ENCODE results near the gene KYAT1.

KYAT1 gene

GRCh38 chr9:128906741-128907140, 25.0 kb upstream of the KYAT1 start:
- no peak for DNase-seq

DNA sequence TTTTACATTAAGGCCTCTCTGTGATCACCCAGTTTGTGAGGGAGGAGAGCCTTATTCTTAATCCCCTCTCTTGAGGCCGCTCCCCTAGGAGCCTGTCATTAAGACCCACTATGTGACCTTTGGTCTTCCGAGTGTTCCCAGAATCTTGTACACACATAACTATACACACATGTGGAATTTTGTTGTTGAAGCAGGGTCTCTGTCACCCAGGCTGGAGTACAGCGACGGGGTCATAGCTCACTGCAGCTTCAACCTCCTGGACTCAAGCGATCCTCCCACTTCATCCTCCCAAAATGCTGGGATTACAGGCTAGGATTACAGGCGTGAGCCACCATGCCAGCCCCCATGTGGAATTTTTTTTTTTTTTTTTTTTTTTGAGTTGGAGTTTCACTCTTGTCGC, 24.2 kb upstream of the KYAT1 start:
- no peak for DNase-seq

DNA sequence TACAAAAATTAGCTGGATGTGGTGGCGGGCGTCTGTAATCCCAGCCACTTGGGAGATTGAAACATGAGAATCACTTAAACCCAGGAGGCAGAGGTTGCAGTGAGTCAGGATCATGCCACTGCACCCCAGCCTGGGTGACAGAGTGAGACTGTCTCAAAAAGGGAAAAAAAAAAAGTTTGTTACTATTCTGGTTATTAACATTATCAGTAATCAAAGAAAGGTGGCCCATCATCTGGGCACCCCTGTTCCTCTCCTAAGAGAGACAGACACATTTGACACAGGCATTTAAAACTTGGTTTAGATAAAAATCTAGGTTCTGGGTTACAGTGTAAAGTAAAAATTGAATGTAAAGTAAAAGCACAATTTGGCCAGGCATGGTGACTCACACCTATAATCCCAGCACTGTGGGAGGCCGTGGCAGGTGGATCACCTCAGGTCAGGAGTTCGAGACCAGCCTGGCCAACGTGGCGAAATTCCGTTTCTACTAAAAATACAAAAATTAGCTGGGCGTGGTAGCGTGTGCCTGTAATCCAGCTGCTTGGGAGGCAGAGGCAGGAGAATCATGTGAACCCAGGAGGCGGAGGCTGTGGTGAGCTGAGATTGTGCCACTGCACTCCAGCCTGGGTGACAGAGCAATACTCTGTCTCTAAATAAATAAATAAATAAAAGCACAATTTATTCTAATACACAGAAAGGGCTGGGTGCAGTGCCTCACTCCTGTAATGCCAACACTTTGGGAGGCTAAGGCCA, 22.3 kb upstream of the KYAT1 start:
- no peak for DNase-seq

DNA sequence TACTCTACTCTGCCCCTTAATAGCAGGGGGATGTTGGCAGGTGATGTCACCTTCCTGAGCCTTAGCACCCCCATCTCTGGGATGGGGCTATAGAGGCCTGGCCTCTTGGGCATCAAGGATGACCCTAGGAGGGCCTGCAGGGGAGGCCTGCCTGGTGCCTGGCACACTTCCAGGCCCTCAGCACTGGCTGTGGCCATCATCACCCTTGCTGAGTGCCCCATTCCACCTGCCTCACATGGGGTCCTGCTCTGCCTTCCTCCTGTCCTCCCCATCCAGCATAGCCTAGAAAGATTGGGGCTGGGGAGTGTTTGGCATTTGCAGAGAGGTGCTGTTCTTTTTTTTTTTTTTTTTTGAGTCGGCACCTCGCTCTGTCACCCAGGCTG, 21.3 kb upstream of the KYAT1 start:
- DNase-seq: no peak

- DNase-seq: peak; percentile 76
These were observed 20.8 kb upstream of the KYAT1 start for GRCh38 chr9:128902351-128903078.

- no peak for DNase-seq
These were observed 20.1 kb upstream of the KYAT1 start for GRCh38 chr9:128901822-128902221.

GRCh38 chr9:128901379-128901778, 19.6 kb upstream of the KYAT1 start:
- DNase-seq: no peak

GRCh38 chr9:128899566-128900322, 18.0 kb upstream of the KYAT1 start:
- DNase-seq: no peak

DNA sequence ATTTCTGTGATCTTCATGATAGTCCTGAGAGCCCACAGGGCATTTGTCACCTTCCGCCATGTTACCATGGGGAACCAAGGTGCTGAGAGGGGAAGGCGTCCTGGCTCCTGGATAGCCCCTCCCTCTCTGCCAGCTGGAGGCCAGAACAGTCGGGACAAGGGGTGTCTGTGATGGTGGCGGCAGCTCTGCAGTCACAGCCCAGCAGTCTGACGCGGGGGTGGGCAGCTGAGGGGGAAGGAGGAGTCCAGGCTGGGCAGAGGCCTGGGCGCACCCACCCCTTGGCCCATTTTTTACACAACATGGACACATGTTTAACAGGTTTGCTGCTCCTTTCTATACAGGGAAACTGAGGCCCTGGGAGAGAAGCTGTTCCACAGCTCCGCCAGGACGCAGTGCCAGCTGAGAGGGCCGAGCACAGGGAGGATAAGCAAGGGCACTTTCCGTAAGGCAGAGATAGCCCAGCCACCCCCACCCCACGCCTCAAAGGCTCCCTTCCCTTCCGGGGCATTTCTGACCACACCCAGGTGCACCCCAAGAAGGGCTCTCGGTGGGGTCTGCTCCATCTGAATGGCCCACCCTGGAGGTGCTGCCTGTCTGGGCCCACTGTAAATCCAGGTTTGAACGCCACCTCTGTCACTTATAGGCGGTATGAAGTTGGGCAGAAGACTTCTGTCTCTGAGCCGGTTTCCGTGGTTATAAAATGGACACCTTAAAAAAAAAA, 17.3 kb upstream of the KYAT1 start:
- DNase-seq: no peak

DNA sequence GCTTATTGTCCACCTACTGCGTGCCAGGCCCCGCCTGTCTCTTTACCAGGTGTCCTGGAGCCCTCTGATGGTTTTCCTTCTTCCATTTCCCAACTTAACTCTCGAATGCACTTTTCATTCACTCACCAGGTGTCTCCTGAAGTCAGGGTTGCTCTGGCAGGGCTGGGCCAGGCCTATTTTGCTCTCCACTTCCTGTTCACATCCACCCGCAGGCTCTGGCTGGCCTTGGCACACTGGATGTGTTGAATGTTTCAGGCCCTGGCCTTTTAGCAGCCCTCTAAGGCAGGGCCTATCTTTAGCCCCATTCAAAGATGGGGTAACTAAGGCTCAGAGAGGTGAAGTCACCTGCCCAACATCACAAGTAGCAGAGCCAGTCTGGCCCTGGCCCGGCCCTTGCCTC, 16.6 kb upstream of the KYAT1 start:
- DNase-seq: no peak

DNA sequence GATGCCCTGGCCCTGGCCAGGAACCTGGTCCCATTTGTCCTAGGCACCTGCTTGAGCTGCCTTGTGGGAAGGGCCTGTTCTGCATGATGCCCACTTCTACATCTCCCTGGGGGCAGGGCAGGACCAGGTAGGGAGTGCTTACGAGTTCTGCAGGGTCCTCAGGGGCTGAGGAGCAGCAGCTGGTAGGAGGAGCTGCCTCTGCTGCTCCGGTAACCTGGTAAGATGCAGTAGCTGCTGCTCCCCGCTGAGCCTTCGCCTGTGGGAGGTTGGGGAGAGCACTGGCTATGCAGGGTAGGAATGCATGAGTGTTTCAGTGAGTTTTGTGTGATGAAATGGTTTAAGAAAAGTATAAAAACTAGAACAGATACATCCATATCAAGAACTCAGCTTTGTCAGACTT, 13.8 kb upstream of the KYAT1 start:
- DNase-seq: no peak

DNA sequence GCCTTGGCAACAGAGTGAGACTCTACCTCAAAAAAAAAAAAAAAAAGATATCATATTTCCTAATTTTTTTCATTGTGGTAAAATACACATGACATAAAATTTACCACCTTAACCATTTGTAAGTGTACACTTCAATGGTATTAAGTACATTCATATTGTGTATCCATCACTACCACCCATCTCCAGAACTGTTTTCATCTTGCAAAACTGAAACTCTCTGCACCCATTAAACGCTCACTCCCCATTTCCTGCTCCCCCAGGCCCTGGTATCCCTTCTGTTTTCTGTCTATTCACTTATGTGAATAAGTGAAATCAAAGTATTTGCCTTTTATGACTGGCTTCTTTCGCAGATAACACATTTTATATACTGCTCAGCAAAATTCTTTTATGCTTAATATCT, 13.0 kb upstream of the KYAT1 start:
- no peak for DNase-seq

DNA sequence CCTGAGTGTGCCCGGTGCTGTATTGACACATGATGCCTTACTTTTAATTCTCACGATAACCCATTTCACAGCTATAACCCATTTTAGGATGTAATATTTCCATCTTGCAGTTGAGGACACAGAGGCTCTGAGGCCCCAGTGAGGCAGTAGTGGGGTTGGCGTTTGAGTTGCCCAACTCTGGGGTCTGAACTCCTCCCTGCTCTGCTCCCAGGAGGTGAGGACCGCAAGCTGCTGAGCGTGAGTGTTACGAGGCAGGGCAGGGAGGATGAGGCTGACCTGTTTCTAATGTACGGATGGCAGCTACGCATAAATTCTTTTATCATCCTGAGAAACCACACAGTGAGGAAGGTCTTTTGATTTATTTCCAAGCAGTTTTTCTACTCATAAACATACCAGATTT, 11.6 kb upstream of the KYAT1 start:
- DNase-seq: no peak

DNA sequence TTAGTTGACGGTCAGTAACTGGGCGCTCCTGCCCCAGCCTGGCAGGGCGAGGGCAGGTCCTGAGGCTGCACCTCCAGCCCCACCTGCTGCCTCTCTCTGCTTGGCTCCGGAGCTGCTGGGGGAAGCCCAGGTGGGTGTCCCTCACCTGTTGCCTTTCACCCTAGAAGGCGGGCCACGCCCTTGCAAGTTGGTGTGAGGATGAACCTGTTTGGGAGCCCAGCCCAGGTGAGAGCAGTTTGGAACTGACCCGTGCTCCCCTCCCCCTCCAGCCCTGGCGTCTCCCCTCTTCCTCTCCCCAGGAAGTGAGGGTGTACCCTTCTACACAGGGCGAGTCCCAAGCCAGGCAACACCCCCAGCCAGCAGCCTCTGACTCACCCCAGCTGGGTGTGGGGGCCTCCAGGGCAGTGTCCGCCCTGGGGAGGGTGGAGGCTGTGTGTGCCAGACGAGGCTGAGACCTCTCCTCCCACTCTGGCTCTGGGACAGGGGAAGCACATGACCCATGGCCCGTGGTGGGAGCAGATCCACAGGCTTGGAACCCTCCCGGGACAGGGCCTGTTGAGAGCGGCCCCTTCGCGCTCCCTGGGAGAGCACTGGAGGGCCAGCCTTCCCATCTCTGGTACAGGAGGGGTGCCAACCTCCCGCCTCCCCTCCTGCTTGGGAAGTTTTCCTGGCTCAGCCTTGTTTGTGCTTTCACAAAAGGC, 10.6 kb upstream of the KYAT1 start:
- DNase-seq: no peak

DNA sequence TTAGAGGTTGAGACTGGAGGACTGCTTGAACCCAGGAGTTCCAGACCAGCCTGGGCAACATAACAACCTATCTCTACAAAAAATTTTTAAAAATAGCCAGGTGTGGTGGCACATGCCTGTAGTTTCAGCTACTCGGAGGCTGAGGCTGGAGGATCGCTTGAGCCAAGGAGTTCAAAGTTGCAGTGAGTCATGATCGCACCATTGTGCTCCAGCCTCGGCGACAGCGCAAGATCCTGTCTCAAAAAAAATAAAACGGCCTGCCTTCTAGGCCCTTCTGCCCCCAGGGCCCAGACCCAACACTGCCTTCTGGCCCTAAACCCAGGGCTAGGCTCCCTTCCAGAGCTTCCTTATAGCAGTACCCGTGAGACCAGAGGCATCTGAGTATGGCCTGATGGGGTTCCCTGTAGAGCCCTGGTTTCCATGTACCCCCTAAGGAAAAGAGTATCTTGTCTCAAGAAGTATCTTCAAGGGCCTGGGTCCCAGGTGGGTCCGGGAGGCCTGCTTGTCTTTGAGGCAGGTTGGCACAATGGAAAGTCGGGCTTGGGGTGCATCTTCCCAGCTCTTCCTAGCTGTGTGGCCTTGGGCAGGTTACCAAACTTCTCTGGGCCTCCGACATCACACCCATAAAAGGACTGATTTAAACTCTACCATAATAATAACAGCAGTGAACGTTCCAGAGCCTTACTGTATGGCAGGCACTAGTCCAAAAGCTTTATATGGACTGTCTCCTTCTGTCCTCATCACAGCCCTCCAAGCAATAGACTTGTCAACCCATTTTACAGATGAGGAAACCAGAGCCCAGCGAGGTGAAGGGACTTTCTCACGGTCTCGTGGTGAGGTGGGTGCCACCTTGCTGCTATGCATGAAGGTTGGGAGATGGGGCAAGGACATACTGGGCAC, 9.8 kb upstream of the KYAT1 start:
- DNase-seq: no peak

GRCh38 chr9:128887914-128888350, 6.2 kb upstream of the KYAT1 start:
- DNase-seq: no peak

DNA sequence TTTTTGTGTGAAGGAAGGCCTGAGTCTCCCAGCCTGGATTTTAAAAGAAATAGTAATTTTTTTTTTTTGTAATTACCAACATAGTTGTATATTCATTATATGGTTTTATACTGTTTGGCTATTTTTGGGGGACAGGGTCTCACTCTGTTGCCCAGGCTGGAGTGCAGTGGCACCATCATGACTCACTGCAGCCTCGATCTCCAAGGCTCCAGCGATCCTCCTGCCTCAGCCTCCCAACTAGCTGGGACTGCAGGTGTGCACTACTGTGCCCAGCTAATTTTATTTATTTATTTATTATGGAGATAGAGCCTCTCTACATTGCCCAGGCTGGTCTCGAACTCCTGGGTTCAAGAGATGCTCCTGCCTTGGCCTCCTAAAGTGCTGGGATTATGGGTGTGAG, 5.3 kb upstream of the KYAT1 start:
- no peak for DNase-seq

DNA sequence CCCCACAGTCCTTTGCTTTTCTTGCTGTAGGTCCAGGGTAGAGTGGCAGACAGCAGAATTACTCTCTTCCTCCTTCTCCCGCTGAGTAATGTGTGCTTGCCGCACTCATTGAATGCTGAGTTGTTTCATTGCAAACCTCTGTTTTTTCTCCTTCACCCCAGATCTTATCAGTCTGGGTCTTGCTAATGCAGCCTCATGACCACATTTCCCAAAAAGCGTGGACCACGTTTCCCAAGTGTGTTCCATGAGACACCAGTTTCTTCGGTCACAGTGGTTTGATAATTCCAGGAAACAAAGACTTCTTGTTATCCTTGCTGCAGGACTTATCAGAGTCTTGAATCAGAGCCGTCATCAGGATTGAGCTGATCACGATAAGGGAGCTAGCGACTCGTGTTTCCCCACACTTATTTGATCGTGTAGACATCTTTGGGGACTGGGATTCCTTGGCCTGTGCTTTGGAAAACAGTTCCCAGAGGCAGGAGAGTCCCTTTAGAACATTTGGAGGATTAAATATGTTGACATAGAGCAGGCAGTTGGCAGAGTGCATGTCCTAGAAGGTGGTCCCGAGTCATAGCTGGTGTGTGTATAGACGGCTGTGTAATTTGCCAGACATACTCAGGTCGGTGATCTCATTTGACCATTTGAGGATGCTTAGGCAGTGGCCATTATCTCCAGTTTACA, 4.6 kb upstream of the KYAT1 start:
- no peak for DNase-seq

DNA sequence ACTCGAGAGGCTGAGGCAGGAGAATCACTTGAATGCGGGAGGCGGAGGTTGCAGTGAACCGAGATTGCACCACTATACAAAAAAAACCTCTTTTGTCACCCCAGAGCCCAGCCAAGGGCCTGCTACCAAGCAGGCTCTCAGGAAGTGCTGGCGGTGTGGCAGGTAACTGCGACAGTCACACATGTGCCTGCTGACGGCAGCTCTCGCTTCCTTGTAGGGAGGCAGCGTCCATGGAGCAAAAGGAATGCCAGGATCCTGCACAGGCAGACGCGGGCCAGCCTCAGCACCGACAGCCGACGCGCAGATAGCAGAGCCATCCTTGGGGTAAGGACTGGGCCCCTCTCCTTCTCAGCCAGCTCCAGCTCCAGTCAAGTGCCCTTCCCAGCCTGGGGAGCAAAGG, 4.0 kb upstream of the KYAT1 start:
- DNase-seq: no peak

DNA sequence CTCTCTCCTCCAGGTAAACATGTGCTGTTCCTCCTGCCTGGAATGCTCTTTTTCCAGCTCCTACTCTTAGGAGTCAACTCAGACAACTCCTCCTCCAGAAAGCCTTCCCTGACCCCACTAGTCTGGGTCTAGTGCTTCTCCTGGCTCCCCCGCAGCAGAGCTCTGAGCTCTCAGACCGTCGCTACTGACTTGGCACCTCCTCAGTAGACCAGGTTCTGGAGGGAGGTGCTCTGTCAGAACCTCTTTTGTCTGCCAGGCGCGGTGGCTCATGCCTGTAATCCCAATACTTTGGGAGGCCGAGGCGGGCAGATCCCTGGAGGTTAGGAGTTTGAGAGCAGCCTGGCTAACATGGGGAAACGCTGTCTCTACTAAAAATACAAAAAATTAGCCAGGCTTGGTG, 3.6 kb upstream of the KYAT1 start:
- no peak for DNase-seq

GRCh38 chr9:128884164-128884563, 2.4 kb upstream of the KYAT1 start:
- no peak for DNase-seq
